Duodenal mucosa (tissue), 2 donors: Measurements from ENCODE around the gene PPIL1.

Experiments used
- H3K27ac ChIP-seq: one replicate; pipeline ENCODE4 v1.7.0; 2013; ENCODE audit warnings: low read depth, low read length
- H3K27me3 ChIP-seq, 2 donors: one replicate each; pipeline ENCODE4 v1.7.0; 2013; ENCODE audit warnings: low read length in 2 of 2, control low read depth in 1 of 2; ENCODE audit not compliant: insufficient read depth in 2 of 2, control insufficient read depth in 1 of 2
- H3K36me3 ChIP-seq, 2 donors: one replicate each; pipeline ENCODE4 v1.7.0; 2013; ENCODE audit warnings: low read length in 2 of 2, control low read depth in 1 of 2; ENCODE audit not compliant: insufficient read depth in 2 of 2, control insufficient read depth in 1 of 2
- H3K4me1 ChIP-seq, 2 donors: one replicate each; pipeline ENCODE4 v1.7.0; 2013; ENCODE audit warnings: low read length in 2 of 2, control low read depth in 1 of 2; ENCODE audit not compliant: insufficient read depth in 2 of 2, control insufficient read depth in 1 of 2
- H3K4me3 ChIP-seq, 2 donors: one replicate each; pipeline ENCODE4 v1.7.0; 2013; ENCODE audit warnings: low read length in 2 of 2, low read depth in 1 of 2
- H3K9ac ChIP-seq, 2 donors: one replicate each; pipeline ENCODE4 v1.7.0; 2013; ENCODE audit warnings: low read length in 2 of 2, low read depth in 1 of 2
- H3K9me3 ChIP-seq, 2 donors: one replicate each; pipeline ENCODE4 v1.7.0; 2013; ENCODE audit warnings: low read length in 2 of 2, control low read depth in 1 of 2; ENCODE audit not compliant: control insufficient read depth in 1 of 2

PPIL1 gene

DNA sequence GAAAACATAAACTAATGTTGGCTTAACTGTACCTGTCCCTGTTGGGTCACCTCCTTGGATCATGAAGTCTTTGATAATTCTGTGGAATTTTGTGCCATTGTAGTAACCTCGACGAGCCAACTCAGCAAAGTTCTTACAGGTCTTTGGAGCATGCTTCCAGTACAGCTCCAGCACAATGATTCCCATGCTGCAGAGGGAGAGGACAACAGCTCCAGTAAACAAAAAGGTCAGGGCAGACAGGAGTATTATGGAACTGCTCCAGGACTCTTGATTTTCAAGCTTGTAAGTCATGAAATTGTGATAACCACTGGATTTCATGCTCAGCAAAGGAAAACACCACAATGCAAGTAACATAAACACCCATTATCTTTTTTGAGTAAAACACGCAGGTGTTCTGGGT is 2.9 kb downstream of the PPIL1 start:
- Histone ChIP-seq H3K9me3 (no peaks in the 10 kb centered on the region), H3K36me3 (peaks cover 0 to 26% of the 10 kb centered on the region in 2 donors), H3K4me1 (peaks cover 11 to 16% of the 10 kb centered on the region in 2 donors), H3K4me3 (no peak overlapping the region), H3K27ac (no peak overlapping the region), H3K9ac (no peak overlapping the region), H3K27me3 (no peaks in the 10 kb centered on the region)

- no peaks in the 10 kb centered on the region for H3K27me3 ChIP-seq
- H3K36me3 ChIP-seq: peaks cover 0 to 52% of the 10 kb centered on the region in 2 donors
- H3K4me3 ChIP-seq: no peak overlapping the region
- H3K27ac ChIP-seq: no peak overlapping the region
- H3K9ac ChIP-seq: no peak overlapping the region
- H3K4me1 ChIP-seq: no peaks in the 10 kb centered on the region
- no peaks in the 10 kb centered on the region for H3K9me3 ChIP-seq
Measured at GRCh38 chr6:36867471-36868224, 7.0 kb downstream of the PPIL1 start.

DNA sequence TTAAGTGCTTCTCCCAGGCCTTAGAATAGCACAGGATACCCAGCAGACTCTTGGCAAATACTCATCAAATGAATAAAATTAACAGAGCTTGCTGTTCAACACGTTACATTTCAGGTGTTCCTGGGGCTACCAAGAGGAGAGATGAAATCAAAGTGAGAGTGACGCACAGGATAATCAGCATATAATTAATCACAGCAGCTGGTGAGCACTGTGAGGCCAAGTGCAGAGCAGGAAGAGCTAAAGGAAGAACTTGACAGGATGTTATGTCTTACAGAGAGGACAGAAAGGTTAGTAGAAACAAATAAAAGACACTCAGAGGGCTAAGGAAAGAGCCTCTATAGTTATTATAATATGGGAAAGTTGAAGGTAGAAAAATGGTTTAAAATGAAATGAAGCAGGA is 8.8 kb downstream of the PPIL1 start:
- no peak overlapping the region for H3K9ac ChIP-seq
- peaks cover 0 to 58% of the 10 kb centered on the region in 2 donors for H3K36me3 ChIP-seq
- no peak overlapping the region for H3K4me3 ChIP-seq
- no peaks in the 10 kb centered on the region for H3K27me3 ChIP-seq
- no peaks in the 10 kb centered on the region for H3K4me1 ChIP-seq
- H3K27ac ChIP-seq: no peak overlapping the region
- H3K9me3 ChIP-seq: no peaks in the 10 kb centered on the region

DNA sequence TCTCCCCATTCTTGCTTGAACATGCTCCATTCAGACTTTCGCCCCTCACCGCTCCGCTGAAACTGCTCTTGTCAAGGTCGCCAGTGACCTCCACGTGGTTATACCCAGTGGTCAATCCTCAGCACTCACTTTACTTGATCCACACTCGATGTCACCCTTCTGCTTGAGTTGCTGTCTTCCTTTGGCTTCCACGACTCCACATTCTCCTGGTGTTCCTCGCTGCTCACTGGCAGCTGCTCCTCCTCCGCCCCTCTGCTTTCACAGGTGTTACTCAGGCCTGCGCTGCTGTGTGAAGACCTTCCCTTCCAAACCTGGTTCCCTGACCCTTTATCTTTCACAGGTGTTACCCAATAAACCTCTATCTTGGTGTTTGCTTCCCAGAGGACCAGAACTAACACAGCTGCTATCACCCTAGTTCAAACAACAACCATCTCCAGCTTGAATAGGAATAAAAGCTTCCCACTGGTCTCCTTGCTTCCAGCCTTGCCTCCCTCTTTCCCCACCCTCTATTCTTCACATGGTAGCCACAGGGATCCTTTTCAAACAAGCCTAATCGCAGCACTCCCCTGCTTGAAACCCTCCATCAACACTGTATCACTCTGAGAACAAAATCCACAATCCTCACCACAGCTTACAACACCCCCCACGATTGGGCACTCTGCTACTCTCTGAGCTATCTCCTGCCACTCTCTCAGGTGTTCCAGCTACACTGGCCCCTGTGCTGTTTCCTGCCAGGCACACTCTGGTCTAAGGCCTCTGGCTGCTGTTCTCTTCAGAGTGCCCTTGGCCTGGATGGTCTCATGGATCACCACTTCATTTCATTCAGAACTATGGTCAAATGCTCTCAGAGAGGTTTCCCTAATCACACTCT is 10.7 kb downstream of the PPIL1 start:
- peaks cover 0 to 47% of the 10 kb centered on the region in 2 donors for H3K36me3 ChIP-seq
- H3K4me3 ChIP-seq: no peak overlapping the region
- H3K9ac ChIP-seq: no peak overlapping the region
- no peaks in the 10 kb centered on the region for H3K9me3 ChIP-seq
- H3K27ac ChIP-seq: no peak overlapping the region
- H3K27me3 ChIP-seq: no peaks in the 10 kb centered on the region
- H3K4me1 ChIP-seq: no peaks in the 10 kb centered on the region

DNA sequence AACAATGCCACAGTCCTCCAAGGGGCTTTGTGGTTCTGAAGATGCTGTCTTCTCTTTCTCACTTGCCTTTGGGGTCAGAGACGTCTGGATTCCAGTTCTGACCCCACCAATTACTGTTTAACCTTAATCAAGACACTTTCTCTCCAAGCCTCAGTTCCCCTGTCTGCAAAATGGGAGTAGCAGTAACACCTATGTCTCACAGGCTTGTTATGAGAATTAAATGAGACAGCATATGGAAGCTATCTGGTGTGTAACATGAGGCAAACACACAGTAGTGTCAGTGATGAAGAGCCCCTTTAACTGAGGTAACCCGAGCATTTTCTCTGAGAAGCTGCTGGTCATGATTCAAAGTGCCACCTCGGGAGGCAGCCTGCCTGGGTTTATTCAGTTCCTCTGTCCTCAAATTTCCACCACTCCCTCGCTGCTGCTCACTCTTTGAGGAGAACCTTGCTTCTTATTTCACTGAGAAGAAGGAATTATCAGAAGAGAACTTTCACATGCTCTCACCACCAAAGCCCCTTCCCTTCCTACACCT is 11.7 kb downstream of the PPIL1 start:
- H3K4me3 ChIP-seq: no peak overlapping the region
- H3K9ac ChIP-seq: no peak overlapping the region
- no peak overlapping the region for H3K27ac ChIP-seq
- peaks cover 0 to 50% of the 10 kb centered on the region in 2 donors for H3K36me3 ChIP-seq
- no peaks in the 10 kb centered on the region for H3K9me3 ChIP-seq
- no peaks in the 10 kb centered on the region for H3K27me3 ChIP-seq
- H3K4me1 ChIP-seq: no peaks in the 10 kb centered on the region

DNA sequence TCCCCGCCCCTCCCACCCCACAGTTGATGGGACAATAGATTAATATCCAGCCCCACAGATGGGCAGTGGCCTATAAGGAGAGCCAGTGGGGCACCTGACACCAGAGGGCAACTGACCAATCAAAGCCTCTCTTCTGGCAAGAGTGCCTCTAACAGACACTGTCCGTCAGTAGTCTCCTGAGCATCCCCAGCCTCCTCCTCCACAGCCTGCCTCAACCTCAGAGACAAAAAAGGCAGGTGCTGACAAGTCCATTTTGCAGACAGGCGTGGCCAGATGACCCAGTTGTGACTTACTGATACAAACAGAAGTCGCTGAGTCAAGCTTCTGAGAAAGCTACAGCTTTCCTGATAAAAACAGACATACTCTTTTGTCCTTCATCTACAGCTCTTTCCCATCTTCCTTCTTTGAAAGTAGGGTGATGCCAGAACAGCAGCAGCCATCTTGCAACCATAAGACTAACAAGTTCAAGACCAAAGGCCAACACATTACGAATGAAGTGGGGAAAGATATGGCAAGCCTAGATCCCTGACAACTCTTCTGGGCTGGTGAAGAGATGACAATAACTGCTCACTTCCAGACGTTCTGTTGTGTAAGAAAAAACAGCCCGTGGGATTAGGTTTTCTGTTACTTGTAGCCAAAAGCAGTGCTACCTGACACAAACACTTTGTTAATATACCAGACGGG is 12.3 kb downstream of the PPIL1 start:
- Histone ChIP-seq H3K4me3 (no peak overlapping the region), H3K9me3 (no peaks in the 10 kb centered on the region), H3K9ac (no peak overlapping the region), H3K4me1 (no peaks in the 10 kb centered on the region), H3K27me3 (no peaks in the 10 kb centered on the region), H3K36me3 (peaks cover 0 to 44% of the 10 kb centered on the region in 2 donors), H3K27ac (no peak overlapping the region)

GRCh38 chr6:36860126-36860525 is 14.5 kb downstream of the PPIL1 start:
- Histone ChIP-seq H3K27ac (no peak overlapping the region), H3K36me3 (peaks cover 13 to 45% of the 10 kb centered on the region in 2 donors), H3K4me3 (no peak overlapping the region), H3K27me3 (no peaks in the 10 kb centered on the region), H3K4me1 (no peaks in the 10 kb centered on the region), H3K9ac (no peak overlapping the region), H3K9me3 (no peaks in the 10 kb centered on the region)

DNA sequence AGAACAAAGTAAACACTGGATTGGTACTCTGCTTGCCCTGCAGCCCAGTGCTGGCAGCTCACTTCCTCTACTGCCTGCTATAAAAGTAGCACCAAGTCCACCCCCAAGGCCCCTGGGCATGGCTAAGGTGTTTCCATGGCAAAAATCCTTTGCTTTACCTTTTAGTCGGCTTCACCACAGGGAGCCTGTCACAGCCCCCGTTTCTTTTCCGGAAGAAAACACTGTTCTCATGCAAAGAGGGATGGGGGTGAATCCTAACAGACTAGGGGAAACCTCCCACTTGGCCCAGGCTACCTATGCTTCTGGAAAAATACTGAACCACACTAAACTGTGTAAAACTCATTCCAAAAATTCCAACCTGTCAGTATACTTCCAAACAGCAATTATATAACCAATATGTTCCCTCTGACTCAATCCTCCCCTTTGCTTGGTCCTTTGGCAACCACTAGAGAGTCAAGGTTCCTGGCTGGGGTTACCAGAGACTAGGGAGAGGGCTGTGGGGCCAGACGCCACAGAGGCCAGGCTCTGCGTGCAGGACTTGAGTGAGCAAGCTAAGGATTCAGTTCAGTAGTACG is 16.1 kb downstream of the PPIL1 start:
- Histone ChIP-seq H3K4me1 (no peaks in the 10 kb centered on the region), H3K9ac (no peak overlapping the region), H3K4me3 (no peak overlapping the region), H3K27me3 (no peaks in the 10 kb centered on the region), H3K36me3 (peaks cover 14 to 48% of the 10 kb centered on the region in 2 donors), H3K9me3 (no peaks in the 10 kb centered on the region), H3K27ac (no peak overlapping the region)

DNA sequence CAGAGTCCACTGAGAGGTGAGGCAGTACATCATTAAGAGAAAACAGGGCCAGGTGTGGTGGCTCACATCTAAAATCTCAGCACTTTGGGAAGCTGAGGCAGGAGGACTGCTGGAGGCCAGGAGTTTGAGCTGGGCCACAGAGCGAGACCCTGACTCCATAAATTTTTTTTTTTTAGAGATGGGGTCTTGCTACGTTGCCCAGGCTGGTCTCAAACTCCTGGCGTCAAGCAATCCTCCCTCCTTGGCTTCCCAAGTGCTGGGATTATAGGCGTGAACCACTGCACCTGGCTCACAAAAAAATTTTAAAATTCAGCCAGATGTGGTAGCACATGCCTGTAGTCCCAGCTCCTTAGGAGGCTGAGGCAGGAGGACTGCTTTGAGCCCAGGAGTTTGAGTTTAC is 17.3 kb downstream of the PPIL1 start:
- no peak overlapping the region for H3K4me3 ChIP-seq
- no peaks in the 10 kb centered on the region for H3K4me1 ChIP-seq
- no peak overlapping the region for H3K27ac ChIP-seq
- H3K9me3 ChIP-seq: no peaks in the 10 kb centered on the region
- H3K27me3 ChIP-seq: no peaks in the 10 kb centered on the region
- no peak overlapping the region for H3K9ac ChIP-seq
- peaks cover 14 to 39% of the 10 kb centered on the region in 2 donors for H3K36me3 ChIP-seq
